HG03060 (cell line): Measurements from ENCODE around the gene SEC61B.

ENCODE experiments used
- ATAC-seq: cut with Tn5 transposase; IDR thresholded peaks from one replicate; pipeline ENCODE4 v1.9.1; 2021; ENCODE audit warnings: low read depth, moderate number of reproducible peaks; ENCODE audit not compliant: unreplicated experiment

Gene SEC61B

GRCh38 chr9:99266255-99267023, 44.4 kb downstream of the SEC61B start:
- peak; percentile 42 for ATAC-seq

DNA sequence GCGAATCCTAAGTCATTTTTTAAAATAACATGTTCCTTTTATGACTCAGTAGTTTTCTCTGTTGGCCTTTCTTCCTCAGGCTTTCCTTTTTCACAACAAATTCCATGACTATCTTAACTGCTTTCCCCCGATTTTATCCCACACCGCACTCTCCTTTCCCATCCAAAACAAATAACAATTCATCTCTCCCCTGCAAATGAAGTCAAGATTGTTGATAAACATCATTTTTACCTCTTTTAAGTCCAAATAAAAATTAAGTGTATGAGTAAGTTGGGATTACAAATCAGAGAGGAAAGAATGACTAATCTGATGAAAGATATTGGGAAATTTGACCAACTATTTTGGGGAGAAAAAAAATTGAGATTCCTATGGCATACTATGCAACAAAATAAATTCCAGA, 47.3 kb downstream of the SEC61B start:
- no peak for ATAC-seq

DNA sequence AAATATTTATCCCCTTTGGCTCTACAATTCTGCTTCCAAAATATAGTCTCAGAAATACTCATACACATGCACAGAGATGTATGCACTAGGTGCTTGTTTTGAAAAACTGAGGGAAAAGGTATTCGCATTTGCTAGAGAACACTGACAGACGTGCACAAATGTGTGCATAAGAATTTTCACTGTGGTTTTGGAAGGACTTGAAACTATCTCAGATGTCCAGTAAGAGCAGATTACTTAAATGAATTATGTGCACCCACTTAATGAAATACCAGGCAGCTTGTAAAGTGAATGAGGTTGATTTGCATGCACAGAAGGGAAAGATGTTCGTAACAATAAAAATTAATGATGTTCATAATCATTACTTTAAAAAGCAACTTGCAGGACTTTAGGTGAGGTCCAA, 48.4 kb downstream of the SEC61B start:
- ATAC-seq = no peak

- no peak for ATAC-seq
These were observed 50.8 kb downstream of the SEC61B start for GRCh38 chr9:99272836-99273235.

DNA sequence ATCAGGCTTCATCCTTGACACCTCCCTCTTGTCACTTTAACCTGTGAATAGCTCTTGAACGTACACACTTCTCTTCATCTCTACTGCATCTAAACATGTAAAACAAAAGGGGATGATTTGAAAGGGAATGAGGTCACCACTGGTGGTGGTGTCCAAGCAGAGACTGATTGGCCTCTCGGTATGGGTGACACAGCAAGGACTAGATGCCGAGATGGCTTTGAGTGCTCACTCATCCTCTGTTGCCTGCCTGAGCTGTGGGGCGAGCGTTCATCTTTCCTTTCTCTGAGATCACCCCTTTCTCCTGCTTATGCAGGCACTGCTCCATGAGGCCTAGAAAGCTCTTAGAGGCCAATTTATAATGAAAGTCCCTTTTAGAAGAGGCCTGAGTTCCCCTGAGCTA, 51.9 kb downstream of the SEC61B start:
- ATAC-seq = no peak

- ATAC-seq = no peak
These were observed 52.4 kb downstream of the SEC61B start for GRCh38 chr9:99274495-99274894.
